ENCODE results near the gene PAPPA. TPM values are rescaled to one million over a fixed set of nuclear protein-coding genes. Genes with fewer than 3 reads are reported as not detected.

PAPPA gene
- total RNA-seq, 1 donor from 2014 or later, result 1.3 TPM

- no peak overlapping the region for H3K4me3 ChIP-seq (ENCODE audit: low read depth, low read length)
- H3K27me3 ChIP-seq (ENCODE audit: control insufficient read depth, insufficient read depth, low read length), result no peaks in the 10 kb centered on the region
- no peak for DNase-seq (ENCODE audit: low read depth)
- no peaks in the 10 kb centered on the region for H3K36me3 ChIP-seq (ENCODE audit: control insufficient read depth, insufficient read depth, low read length)
- FAIRE-seq, result no peak
- TF ChIP-seq, protein P1, sequence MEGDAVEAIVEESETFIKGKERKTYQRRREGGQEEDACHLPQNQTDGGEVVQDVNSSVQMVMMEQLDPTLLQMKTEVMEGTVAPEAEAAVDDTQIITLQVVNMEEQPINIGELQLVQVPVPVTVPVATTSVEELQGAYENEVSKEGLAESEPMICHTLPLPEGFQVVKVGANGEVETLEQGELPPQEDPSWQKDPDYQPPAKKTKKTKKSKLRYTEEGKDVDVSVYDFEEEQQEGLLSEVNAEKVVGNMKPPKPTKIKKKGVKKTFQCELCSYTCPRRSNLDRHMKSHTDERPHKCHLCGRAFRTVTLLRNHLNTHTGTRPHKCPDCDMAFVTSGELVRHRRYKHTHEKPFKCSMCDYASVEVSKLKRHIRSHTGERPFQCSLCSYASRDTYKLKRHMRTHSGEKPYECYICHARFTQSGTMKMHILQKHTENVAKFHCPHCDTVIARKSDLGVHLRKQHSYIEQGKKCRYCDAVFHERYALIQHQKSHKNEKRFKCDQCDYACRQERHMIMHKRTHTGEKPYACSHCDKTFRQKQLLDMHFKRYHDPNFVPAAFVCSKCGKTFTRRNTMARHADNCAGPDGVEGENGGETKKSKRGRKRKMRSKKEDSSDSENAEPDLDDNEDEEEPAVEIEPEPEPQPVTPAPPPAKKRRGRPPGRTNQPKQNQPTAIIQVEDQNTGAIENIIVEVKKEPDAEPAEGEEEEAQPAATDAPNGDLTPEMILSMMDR (IDR thresholded peaks at IDR 0.05; ENCODE audit: insufficient read depth, low read length, severe bottlenecking), result no peak
Measured at GRCh38 chr9:116212986-116213692, 59.5 kb downstream of the PAPPA start.

DNA sequence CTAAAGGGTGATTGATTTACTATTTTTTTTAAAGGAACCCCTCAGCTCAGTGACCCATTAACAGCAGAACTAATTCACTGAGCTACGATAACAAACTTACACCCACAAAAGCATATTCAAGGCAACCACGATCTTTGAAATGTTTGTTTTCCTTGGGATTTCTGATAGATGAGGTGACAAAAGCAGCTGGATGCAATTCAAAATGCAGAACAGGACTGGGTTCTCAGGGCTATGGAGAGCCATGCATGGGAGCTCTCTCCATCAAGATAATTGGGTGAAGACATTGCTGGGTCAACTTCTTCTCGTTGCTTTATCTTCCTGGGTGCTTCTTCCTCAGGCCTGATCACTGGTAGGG, 60.1 kb downstream of the PAPPA start:
- no peak overlapping the region for H3K4me3 ChIP-seq (ENCODE audit: low read depth, low read length)
- H3K36me3 ChIP-seq (ENCODE audit: control insufficient read depth, insufficient read depth, low read length), result no peaks in the 10 kb centered on the region
- TF ChIP-seq, protein P1 (IDR thresholded peaks at IDR 0.05; ENCODE audit: insufficient read depth, low read length, severe bottlenecking), result no peak
- DNase-seq (ENCODE audit: low read depth) (no peak), FAIRE-seq (no peak)
- H3K27me3 ChIP-seq (ENCODE audit: control insufficient read depth, insufficient read depth, low read length), result no peaks in the 10 kb centered on the region

DNA sequence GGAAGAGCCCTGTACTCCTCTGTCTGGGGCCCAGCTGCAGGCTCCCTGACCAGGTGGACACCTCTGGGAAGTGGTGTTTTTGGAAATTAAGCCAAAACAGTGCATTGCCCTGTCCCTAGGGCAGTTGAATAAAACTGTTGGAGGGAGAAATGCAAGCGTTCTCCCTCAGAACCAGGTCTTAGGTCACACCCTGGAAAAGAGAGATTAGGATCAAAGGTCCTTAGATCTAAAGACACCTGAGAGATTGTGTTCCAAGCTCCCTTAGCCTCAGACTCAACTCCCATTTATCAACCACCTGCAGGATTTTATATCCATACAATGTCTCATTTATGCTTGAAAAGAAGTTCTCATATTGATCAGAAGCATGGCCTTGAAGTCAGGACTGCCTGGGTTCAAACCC, 64.8 kb downstream of the PAPPA start:
- no peak for FAIRE-seq
- no peak for DNase-seq (ENCODE audit: low read depth)

DNA sequence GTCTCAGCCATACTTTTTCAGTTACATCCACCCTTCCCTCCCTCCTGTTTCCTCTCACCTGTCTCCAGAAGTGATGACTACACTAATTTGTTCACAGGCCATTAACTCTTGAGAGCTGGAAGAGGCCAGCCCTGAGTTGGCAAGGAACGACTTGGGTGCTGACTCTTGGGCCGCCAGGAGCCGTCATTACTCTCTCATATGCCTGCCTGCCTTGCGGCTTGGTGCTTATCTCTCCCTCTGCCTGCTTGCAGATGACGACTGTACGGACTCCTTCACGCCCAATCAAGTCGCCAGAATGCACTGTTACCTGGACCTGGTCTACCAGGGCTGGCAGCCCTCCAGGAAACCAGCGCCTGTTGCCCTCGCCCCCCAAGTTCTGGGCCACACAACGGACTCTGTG, 66.1 kb downstream of the PAPPA start:
- Histone ChIP-seq H3K36me3 (ENCODE audit: control insufficient read depth, insufficient read depth, low read length) (no peaks in the 10 kb centered on the region), H3K27me3 (ENCODE audit: control insufficient read depth, insufficient read depth, low read length) (no peaks in the 10 kb centered on the region), H3K4me3 (ENCODE audit: low read depth, low read length) (no peak overlapping the region)
- TF ChIP-seq, protein P1 (IDR thresholded peaks at IDR 0.05; ENCODE audit: insufficient read depth, low read length, severe bottlenecking), result no peak
- no peak for FAIRE-seq
- DNase-seq (ENCODE audit: low read depth), result no peak

More for the DNA sequence above, 64.8 kb downstream of the PAPPA start:
- TF ChIP-seq, protein P1 (IDR thresholded peaks at IDR 0.05; ENCODE audit: insufficient read depth, low read length, severe bottlenecking), result no peak
- H3K4me3 ChIP-seq (ENCODE audit: low read depth, low read length), result no peak overlapping the region
- H3K36me3 ChIP-seq (ENCODE audit: control insufficient read depth, insufficient read depth, low read length), result no peaks in the 10 kb centered on the region
- H3K27me3 ChIP-seq (ENCODE audit: control insufficient read depth, insufficient read depth, low read length), result no peaks in the 10 kb centered on the region

- H3K27me3 ChIP-seq (ENCODE audit: control insufficient read depth, insufficient read depth, low read length), result no peaks in the 10 kb centered on the region
- H3K36me3 ChIP-seq (ENCODE audit: control insufficient read depth, insufficient read depth, low read length), result no peaks in the 10 kb centered on the region
- no peak for DNase-seq (ENCODE audit: low read depth)
- no peak overlapping the region for H3K4me3 ChIP-seq (ENCODE audit: low read depth, low read length)
- TF ChIP-seq, protein P1 (IDR thresholded peaks at IDR 0.05; ENCODE audit: insufficient read depth, low read length, severe bottlenecking), result no peak
- no peak for FAIRE-seq
Measured at GRCh38 chr9:116223926-116224325, 70.3 kb downstream of the PAPPA start.
